Stimulated activated naive CD8-positive, alpha-beta T cell treated with anti-CD3 and anti-CD28 coated beads, Interleukin-15, Interleukin-2, amounts not matched to agents 100 ng/mL and 50 ng/mL, for 24 hours (primary cell): ENCODE results near the gene TMEM63C.

ENCODE experiments used
- H3K27ac Mint-ChIP-seq: one replicate; pipeline ENCODE4 v1.8.0; 2021; ENCODE audit warnings: mild to moderate bottlenecking, mixed read lengths
- H3K27me3 Mint-ChIP-seq: one replicate; pipeline ENCODE4 v1.8.0; 2021; ENCODE audit warnings: mixed read lengths
- H3K36me3 Mint-ChIP-seq: one replicate; pipeline ENCODE4 v1.8.0; 2021; ENCODE audit warnings: low read depth, mixed read lengths
- H3K4me1 Mint-ChIP-seq: one replicate; pipeline ENCODE4 v1.8.0; 2021; ENCODE audit warnings: low read depth, mixed read lengths
- H3K4me3 Mint-ChIP-seq: one replicate; pipeline ENCODE4 v1.8.0; 2021; ENCODE audit warnings: mild to moderate bottlenecking, mixed read lengths
- H3K9me3 Mint-ChIP-seq: one replicate; pipeline ENCODE4 v1.8.0; 2021; ENCODE audit warnings: mixed read lengths

Gene TMEM63C

DNA sequence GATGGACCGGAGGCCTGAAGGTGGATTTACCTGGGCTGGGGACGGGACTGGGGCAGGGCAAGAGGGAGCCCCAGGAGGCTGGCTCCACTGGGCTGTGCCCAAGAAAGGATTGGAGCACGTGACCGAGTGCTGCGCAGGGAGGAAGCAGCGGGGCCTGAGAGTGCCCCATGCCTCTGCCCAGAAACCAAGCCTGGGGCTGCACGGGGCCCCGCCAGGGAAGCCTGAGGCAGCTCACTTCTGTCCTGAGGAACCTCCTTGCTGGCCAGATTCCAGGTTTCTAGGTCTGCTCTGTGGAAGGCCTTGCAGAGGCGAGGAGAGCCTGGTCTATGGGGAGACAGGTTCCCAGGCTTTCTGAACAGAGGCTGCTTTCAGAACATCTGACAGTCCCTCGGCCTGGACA, 79.0 kb downstream of the TMEM63C start:
- H3K4me1 Mint-ChIP-seq: no peaks in the 10 kb centered on the region
- no peaks in the 10 kb centered on the region for H3K9me3 Mint-ChIP-seq
- H3K27me3 Mint-ChIP-seq: peaks cover 7% of the 10 kb centered on the region
- H3K27ac Mint-ChIP-seq: no peak overlapping the region
- H3K36me3 Mint-ChIP-seq: no peaks in the 10 kb centered on the region
- no peak overlapping the region for H3K4me3 Mint-ChIP-seq

DNA sequence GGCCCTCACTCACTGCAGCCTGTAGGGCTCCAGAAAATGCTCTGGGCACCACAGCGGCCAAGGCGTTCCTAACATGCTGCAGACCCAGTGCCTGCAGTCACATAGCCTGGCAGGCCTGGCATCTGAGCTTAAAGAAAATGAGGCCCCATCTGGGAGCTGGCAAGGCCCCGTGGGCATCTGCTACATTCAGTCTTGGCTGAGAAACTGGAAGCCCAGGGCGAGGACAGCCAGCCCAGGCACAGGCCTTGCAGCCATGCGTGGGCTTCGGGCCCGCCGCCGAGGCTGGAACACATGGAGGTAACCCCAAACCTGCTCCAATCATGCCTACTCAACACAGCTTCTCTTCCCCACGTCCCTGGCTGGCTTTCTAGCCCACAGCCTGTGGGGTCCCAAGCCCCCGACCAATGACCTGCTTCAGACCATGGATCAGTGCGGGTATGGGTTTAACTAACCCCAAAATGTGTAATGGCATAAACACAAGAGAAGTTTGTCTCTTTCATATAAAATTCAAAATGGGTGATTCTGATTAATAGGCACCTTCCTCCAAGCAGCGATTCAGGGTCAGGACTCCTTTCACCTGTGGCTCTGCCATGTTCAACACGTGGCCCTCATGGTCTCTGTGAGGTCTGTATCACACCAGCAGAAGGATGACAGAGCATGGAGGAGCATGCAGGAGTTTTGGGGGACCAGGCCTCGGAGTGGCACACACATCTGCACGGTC, 83.0 kb downstream of the TMEM63C start:
- Mint-ChIP-seq H3K4me3 (no peak overlapping the region), H3K4me1 (no peaks in the 10 kb centered on the region), H3K27me3 (peaks cover 24% of the 10 kb centered on the region), H3K36me3 (no peaks in the 10 kb centered on the region), H3K27ac (no peak overlapping the region), H3K9me3 (no peaks in the 10 kb centered on the region)

DNA sequence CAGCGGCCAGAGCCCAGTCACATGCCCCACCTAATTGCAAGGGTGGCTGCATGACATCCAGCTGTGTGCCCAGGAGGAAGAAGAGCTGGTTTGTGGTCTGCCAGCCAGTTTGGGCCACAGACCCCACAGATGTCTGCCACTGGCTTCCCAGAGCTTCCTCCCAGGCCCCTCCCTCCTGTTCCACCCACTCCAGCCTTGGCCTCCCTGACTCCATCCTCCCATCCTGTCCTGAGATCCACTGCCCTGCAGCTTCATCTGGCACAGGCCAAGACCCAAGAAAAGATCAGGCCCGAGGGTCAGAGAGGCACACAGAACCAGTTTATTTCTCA, 83.6 kb downstream of the TMEM63C start:
- no peaks in the 10 kb centered on the region for H3K36me3 Mint-ChIP-seq

DNA sequence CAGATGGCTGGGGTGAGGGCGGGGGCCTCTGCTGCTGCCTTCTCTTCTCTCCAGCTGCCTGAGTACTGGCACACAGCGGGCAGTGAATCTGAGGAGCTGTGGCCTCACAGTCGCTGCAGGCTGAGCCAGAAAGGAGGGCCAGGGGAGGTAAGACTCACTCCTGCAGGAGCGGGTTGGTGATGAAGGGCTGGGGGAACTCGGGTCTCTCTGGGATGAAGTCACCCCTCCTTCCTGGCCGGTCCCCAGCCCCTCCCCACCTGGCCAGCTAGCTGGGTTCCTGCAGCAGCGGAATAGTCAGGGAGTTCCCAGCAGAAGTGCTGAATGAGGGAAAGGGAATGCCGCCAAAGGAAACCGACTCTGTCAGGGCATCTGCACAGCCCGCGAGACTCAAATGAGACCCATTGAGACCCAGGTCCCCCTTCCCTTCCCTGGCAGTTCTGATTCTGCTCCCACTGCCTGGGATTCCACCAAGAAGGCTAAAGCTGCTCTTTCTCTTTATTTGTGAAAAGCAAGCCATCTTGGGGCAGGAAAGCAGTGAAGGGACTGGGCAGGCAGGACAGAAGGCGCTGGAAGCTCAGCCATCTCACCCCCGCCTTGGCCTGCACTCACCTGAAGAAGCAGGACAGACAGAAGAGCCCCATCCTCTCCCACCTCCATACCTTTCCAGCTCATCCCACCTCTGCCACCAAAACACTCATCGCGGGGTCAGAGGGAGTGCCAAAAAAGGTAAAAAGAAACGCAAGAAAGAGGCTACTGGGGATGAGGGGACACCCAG, 84.2 kb downstream of the TMEM63C start:
- H3K27ac Mint-ChIP-seq: no peak overlapping the region
- H3K9me3 Mint-ChIP-seq: no peaks in the 10 kb centered on the region
- no peak overlapping the region for H3K4me3 Mint-ChIP-seq
- H3K36me3 Mint-ChIP-seq: no peaks in the 10 kb centered on the region
- no peaks in the 10 kb centered on the region for H3K4me1 Mint-ChIP-seq
- H3K27me3 Mint-ChIP-seq: peaks cover 30% of the 10 kb centered on the region

More for the DNA sequence above, 83.6 kb downstream of the TMEM63C start:
- Mint-ChIP-seq H3K27me3 (peaks cover 28% of the 10 kb centered on the region), H3K4me3 (no peak overlapping the region), H3K27ac (no peak overlapping the region), H3K4me1 (no peaks in the 10 kb centered on the region), H3K9me3 (no peaks in the 10 kb centered on the region)

DNA sequence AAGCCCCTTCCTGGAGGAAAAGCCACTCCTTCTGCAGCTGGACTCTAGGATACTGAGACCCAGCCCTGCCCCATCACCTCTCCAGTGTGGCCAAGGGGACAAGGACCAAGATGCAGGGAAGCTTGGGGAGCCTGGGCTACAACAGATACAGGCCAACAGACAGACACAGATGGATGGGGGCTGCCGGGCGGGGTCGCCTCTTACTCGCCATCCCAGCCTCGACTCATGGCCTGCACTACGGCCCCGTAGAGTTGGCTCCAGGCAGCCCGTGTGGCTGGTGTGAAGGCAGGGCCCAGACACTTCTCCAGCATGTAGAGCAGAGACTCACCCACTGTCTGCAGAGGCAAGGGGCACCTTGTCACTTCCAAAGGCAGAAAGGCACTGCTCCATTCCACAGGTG, 84.7 kb downstream of the TMEM63C start:
- Mint-ChIP-seq H3K27ac (no peak overlapping the region), H3K4me1 (no peaks in the 10 kb centered on the region), H3K36me3 (no peaks in the 10 kb centered on the region), H3K4me3 (no peak overlapping the region), H3K27me3 (peaks cover 29% of the 10 kb centered on the region), H3K9me3 (no peaks in the 10 kb centered on the region)

DNA sequence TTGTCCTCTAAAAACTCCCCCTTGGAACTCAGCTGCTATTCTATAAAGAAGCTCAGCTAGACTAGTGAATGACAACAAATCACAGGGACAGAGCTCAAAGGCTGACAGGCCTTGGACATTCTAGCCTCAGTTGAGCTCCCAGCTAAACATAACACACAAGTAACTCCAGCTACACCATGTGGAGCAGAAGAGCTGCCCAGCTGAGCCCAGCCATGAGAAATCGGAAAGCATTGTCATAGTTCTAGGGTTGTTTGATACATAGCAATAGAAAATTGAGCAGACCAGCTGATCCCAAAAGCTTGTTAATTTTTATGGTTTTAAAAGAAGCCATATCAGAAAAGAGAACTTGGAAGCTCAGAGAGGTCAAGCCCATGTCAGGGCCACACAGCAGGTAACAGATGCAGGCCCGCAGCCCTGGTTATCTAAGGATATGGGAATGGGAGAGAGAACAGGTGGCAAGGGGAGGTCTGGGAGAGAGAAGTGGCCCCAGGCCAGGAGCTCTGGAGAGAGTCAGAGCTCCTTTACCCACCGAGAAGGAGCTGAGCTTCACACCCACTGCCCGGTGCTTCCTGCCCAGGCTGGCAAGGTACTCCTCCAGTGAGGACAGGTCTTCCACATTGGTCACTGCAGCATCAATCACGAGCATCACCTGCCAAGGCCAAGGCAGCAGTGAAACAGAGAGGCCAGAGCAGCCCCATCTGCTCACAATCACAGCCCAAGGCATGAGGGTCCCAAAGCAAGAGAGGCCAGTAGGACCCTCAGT, 86.5 kb downstream of the TMEM63C start:
- Mint-ChIP-seq H3K4me3 (no peak overlapping the region), H3K9me3 (no peaks in the 10 kb centered on the region), H3K27ac (no peak overlapping the region), H3K27me3 (peaks cover 43% of the 10 kb centered on the region), H3K36me3 (no peaks in the 10 kb centered on the region), H3K4me1 (no peaks in the 10 kb centered on the region)

DNA sequence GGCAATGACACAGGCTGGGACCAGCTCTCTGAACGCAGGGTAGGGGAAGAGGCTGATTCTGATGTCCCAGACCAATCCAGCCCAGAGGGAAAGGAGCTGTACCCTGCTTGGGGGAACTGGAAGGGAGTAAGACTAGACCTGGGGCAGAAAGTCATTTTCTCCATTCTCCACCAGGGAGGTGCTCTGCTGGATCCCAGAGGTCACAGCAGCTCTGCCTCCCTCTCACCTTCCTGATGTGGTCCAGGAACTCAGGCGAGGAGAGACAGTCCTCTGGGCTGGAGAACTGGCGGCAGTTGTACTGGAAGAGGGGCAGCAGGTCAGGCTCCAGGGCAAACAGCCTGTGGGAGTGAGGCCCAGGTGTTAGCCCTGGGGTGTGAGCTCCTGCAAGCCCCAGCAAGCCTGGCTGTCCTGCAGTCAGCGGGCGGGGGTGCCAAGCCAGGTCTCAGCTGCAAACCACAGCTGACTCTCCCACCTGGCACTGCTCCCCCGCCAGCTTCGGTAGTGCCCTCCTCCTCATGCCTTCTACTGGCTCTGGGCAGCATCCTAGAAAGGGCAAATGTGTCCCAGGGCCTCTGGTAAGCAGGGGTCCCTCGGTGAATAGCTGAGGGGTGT, 87.5 kb downstream of the TMEM63C start:
- peaks cover 43% of the 10 kb centered on the region for H3K27me3 Mint-ChIP-seq
- no peaks in the 10 kb centered on the region for H3K36me3 Mint-ChIP-seq
- H3K4me3 Mint-ChIP-seq: no peak overlapping the region
- H3K9me3 Mint-ChIP-seq: no peaks in the 10 kb centered on the region
- H3K4me1 Mint-ChIP-seq: no peaks in the 10 kb centered on the region
- H3K27ac Mint-ChIP-seq: no peak overlapping the region

DNA sequence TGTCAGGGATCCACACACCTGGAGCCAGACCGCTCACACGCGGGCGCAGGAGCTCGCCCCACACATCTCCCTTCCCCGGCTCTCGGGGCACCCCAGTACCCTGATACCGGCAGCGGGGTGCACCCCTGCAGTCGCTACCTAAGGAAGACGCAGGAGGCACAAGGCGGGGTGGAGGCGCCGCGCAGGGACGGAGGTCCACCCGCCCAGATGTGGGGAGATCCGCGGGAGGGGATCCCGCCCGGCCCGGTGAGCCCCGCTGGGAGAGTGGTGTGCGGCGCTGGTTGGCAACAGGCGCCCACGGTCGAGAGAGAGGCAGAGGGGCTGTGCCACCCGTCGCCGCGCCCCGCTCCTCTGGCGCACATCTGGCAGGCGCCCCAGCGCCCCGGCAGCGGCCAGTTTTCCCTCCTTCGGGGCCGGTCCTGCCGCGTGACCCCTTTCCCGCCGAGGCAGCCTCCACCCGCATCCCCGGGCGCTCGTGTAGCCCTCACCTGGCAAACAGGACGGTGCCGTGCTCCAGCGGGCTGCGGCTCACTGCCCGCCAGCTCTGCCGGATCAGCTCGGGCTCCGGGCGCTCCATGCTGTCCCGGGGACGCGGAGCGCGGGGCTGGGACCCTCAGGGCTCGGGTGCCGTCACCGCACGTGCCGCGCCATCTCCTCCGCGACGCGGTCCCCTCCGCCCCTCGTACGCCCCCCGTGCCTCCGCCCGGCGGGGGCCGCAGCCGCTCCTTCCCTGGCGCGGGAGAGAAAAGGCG, 88.9 kb downstream of the TMEM63C start:
- H3K27ac Mint-ChIP-seq: no peak overlapping the region
- H3K36me3 Mint-ChIP-seq: no peaks in the 10 kb centered on the region
- H3K9me3 Mint-ChIP-seq: no peaks in the 10 kb centered on the region
- H3K27me3 Mint-ChIP-seq: peaks cover 43% of the 10 kb centered on the region
- H3K4me3 Mint-ChIP-seq: no peak overlapping the region
- H3K4me1 Mint-ChIP-seq: no peaks in the 10 kb centered on the region

DNA sequence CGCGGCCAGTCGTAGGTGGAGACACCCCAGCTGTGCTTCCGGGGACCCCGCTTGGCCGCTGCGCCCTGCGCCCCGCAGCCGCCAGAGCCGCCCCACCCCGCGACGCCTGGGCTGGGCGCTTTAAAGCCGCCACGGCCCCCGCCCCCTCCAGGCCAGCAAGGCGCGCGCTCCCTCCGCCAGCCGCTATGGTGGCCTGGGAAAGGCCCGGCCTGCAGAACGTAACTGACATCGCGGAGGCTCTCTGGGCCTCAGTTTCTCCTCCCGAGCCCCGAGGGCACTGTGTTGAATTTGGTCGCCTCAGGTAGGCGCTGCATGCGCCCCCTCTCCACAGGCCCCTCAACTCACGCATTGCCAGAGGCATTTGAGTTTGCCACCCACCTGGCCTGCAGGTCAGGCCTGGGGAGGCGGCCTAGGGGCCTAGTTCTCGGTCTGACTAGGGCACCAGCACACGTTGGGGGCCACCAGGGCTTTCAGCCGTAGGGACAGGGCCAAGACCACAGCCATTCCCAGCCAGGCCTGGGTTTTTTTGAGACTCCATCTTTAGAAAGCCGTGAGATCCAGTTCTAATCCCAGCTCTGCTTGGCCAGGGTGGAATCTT, 89.6 kb downstream of the TMEM63C start, which contains the start of gene NGB:
TSS of gene NGB (minus strand) at position 94 of the 598 bp plus-strand sequence. CDS start 269 bp downstream, outside the sequence.
- H3K27me3 Mint-ChIP-seq: peaks cover 43% of the 10 kb centered on the region

DNA sequence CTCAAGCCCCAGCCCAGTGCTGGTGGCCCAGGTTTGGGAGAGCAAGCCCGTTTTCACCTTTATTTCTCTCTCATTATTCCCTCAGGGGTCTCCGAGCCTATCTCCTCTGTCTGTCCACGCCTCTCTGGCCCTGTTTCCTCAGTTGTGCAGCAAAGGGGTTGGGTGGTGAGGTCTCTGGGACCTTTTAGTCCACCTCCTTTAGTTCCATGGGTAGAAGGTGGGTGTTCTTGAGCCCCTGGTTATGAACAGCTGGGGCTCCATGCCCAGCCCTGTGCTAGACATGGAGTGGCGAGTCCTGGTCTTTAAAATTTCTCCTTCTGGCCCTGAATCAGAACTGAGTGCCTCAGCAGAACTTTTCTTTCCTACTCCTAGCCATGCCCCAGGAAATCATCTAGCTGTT, 90.7 kb downstream of the TMEM63C start:
- no peak overlapping the region for H3K27ac Mint-ChIP-seq

More for the DNA sequence above, 89.6 kb downstream of the TMEM63C start, which contains the start of gene NGB:
- Mint-ChIP-seq H3K27ac (no peak within 1 kb of the TSS), H3K9me3 (no peaks in the 10 kb centered on the region), H3K4me1 (no peaks in the 10 kb centered on the region), H3K4me3 (no peak within 1 kb of the TSS), H3K36me3 (no peaks in the 10 kb centered on the region)

DNA sequence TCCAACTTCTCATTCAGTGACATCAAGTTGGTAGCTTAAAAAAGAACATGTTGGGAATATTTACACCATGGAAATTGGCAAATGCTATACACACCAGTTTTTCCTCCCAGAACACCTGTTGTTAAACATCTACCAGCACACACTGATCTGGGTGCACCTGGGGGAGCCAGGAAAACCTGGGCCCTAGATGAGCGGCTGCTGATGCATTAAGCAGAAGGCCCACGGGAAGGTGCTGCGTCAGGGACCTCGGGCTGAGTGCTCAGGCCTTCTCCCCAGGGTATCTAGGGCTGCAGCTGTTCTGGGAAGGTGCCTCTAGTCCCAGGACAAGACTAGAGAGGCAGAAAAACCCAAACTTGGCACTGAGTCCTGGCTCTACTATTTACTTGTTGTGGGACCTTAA, 92.2 kb downstream of the TMEM63C start:
- no peak overlapping the region for H3K27ac Mint-ChIP-seq
- H3K4me3 Mint-ChIP-seq: no peak overlapping the region
- H3K27me3 Mint-ChIP-seq: peaks cover 31% of the 10 kb centered on the region
- no peaks in the 10 kb centered on the region for H3K4me1 Mint-ChIP-seq
- no peaks in the 10 kb centered on the region for H3K36me3 Mint-ChIP-seq
- no peaks in the 10 kb centered on the region for H3K9me3 Mint-ChIP-seq

More for the DNA sequence above, 90.7 kb downstream of the TMEM63C start:
- H3K4me3 Mint-ChIP-seq: no peak overlapping the region
- H3K9me3 Mint-ChIP-seq: no peaks in the 10 kb centered on the region
- peaks cover 43% of the 10 kb centered on the region for H3K27me3 Mint-ChIP-seq
- no peaks in the 10 kb centered on the region for H3K4me1 Mint-ChIP-seq
- no peaks in the 10 kb centered on the region for H3K36me3 Mint-ChIP-seq

DNA sequence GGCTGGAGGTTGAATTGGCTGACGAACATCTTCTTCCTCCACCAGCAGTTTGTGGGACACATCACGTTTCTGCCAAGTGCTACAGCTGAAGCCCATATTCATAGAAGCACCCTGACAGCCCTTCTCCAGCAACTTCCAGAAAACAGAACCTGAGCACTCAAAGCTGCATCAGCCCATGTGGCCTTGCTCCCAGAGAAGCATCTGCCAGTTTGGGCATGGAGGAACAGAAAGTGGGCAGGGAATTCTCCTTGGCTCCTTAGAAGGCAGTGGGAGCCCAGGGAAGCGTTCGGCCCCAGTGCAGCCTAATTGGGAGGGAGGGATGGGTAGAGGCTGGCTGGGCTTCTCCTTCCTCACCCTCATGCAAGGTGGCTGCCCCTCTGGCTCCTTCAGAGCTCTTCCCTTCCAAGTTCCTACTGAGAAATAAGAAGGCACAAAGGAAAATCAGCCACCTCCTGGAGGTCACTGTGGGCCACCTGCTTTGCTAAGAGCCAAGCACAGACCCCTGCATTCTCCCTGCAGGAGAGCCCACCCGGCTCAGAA, 93.5 kb downstream of the TMEM63C start:
- Mint-ChIP-seq H3K4me1 (no peaks in the 10 kb centered on the region), H3K27me3 (peaks cover 22% of the 10 kb centered on the region), H3K36me3 (peaks cover 8% of the 10 kb centered on the region), H3K27ac (no peak overlapping the region), H3K9me3 (no peaks in the 10 kb centered on the region), H3K4me3 (no peak overlapping the region)

DNA sequence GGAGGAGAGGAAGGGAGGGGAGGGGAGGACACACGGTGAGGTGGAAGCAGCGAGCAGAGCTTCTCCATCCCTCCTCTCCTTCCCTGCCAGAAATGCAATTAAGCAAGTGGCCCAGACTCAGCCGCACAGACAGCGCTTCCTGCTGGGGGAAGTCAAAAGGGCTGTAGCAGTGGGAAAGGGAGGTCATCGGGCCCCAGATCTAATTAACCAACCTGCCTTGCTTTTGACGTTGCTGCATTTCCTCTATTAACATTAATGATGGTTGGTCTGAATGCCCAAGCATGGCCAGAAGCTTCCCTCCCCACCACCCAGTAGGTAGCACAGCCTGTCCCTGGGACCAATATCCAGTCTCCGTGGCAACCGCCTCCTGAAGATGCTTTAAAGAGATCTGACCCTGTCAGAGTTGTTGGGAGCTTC, 94.0 kb downstream of the TMEM63C start:
- Mint-ChIP-seq H3K27ac (no peak overlapping the region), H3K9me3 (no peaks in the 10 kb centered on the region), H3K4me1 (no peaks in the 10 kb centered on the region), H3K27me3 (peaks cover 20% of the 10 kb centered on the region), H3K36me3 (peaks cover 8% of the 10 kb centered on the region), H3K4me3 (no peak overlapping the region)
